ENCODE results near the gene CASQ2. TPM values are rescaled to one million over a fixed set of nuclear protein-coding genes. Genes with fewer than 3 reads are reported as not detected.
A peak's percentile ranks its signal among the peaks of the same experiment; 100 is the strongest.

The CASQ2 gene
- total and polyA plus RNA-seq, 4 donors: 2.8 to 47.9 (median 15.2) TPM

DNA sequence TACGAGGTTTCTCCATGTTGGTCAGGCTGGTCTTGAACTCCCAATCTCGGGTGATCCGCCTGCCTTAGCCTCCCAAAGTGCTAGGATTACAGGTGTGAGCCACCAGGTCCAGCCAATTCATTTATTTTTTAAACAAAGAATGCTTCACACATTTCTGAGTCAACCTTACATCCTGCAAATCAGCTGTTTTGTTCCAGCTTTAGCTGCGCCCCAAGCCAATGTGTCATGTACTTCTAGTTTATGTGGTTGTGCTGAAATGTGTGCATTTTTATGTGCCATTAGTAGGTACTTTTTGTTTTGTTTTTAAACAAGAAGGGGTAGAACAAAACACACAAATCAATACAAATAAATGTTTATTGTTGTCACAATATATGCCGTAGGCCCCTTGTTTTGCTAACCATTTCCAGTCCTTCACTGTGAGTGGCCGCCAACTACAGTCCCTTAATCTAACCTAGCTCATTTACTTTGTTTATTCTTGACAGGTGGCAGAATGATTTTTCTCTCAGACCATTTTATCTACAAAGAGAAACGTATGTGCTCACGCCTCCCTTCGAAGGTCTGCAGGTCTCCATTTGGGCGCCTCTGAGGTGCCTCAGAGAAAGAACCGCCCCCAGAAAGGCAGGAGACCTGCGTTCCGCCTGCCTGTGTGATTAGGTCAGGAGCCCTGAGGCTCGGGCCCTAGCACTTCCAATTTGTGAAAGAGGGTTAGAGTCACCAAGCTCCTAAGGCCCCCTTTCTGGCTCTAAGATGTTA, 2.8 kb upstream of the CASQ2 start:
- no peaks in the 10 kb centered on the region for H3K9me3 ChIP-seq (ENCODE audit: control insufficient read depth, low read length)
- intact Hi-C loops (cut with DNase I): loop anchor here (2.0 to 5.0 kb wide), 3 partner anchors 54 to 164 kb away; no protein-coding TSS in a partner anchor
- no peaks in the 10 kb centered on the region for H3K4me1 ChIP-seq (ENCODE audit: control insufficient read depth in 1 of 2, insufficient read depth in 2 of 2, low read length in 2 of 2)
- no peak for ATAC-seq (ENCODE audit: low FRiP score)
- H3K27ac ChIP-seq (ENCODE audit: low read depth in 1 of 2, low read length in 2 of 2): no peak overlapping the region
- H3K27me3 ChIP-seq (ENCODE audit: control insufficient read depth in 1 of 2, insufficient read depth in 2 of 2, low read length in 1 of 2): peaks cover 0 to 2% of the 10 kb centered on the region in 2 donors
- peak overlapping the region in 1 of 2 donors; percentile 21 for H3K4me3 ChIP-seq (ENCODE audit: low read length in 2 of 2)
- no peaks in the 10 kb centered on the region for H3K36me3 ChIP-seq (ENCODE audit: control insufficient read depth in 1 of 2, insufficient read depth in 2 of 2, low read length in 1 of 2)
- DNase-seq: no peak
- WGBS, 2 donors: 58 to 66% methylated on average over 14 of the region's 14 CpGs

DNA sequence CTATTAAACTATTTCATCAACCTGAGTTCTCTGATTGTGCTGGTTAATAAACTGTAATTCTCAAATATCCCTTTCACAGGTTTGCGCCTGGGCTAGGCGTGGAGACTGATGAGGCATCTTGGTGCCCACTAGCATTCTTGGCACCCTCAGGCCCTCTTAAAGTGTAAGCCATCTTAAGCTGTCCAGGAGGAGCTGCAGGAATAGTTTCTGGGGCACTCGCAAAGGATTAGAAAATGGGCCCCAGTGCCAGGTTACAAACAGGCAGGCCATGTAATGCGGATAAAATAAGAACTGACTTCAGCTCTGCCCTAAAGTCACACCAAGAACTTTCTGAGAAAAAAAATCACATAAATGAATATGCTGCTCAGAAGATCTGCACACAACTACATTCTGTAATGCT, 1.1 kb downstream of the CASQ2 start:
- no peak for DNase-seq
- Histone ChIP-seq H3K4me1 (ENCODE audit: control insufficient read depth in 1 of 2, insufficient read depth in 2 of 2, low read length in 2 of 2) (no peaks in the 10 kb centered on the region), H3K27ac (ENCODE audit: low read depth in 1 of 2, low read length in 2 of 2) (peak overlapping the region in 1 of 2 donors; percentile 47), H3K36me3 (ENCODE audit: control insufficient read depth in 1 of 2, insufficient read depth in 2 of 2, low read length in 1 of 2) (no peaks in the 10 kb centered on the region), H3K27me3 (ENCODE audit: control insufficient read depth in 1 of 2, insufficient read depth in 2 of 2, low read length in 1 of 2) (peaks cover 0 to 2% of the 10 kb centered on the region in 2 donors), H3K4me3 (ENCODE audit: low read length in 2 of 2) (no peak overlapping the region), H3K9me3 (ENCODE audit: control insufficient read depth, low read length) (no peaks in the 10 kb centered on the region)
- WGBS, 2 donors: 47 to 50% methylated on average over 4 of the region's 4 CpGs
- ATAC-seq (ENCODE audit: low FRiP score): peak; percentile 11
- intact Hi-C loops (cut with DNase I): no loop called here

DNA sequence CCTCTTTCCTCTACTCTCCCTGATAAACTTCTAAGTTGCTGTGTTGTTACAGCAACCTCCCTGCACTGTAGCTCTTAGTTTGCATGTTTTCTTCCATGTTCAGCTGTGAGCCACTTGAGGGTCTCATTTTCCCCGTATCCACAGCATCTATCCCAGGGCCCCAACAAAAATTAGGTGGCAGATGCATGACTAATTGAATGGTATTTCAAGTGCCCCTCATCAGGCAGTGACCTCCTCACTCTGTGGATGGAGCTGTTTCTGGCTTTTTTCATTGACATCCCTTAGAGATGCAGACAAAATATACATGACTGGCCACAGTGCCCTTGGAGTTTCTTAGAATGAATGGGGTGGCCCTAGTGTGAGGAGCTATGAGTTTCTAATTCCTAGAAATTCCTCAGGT, 3.4 kb downstream of the CASQ2 start:
- DNase-seq: no peak
- ATAC-seq (ENCODE audit: low FRiP score): no peak
- H3K9me3 ChIP-seq (ENCODE audit: control insufficient read depth, low read length): no peaks in the 10 kb centered on the region
- no peaks in the 10 kb centered on the region for H3K4me1 ChIP-seq (ENCODE audit: control insufficient read depth in 1 of 2, insufficient read depth in 2 of 2, low read length in 2 of 2)
- intact Hi-C loops (cut with DNase I): no loop called here
- H3K27ac ChIP-seq (ENCODE audit: low read depth in 1 of 2, low read length in 2 of 2): no peak overlapping the region
- H3K27me3 ChIP-seq (ENCODE audit: control insufficient read depth in 1 of 2, insufficient read depth in 2 of 2, low read length in 1 of 2): peaks cover 0 to 2% of the 10 kb centered on the region in 2 donors
- no peaks in the 10 kb centered on the region for H3K36me3 ChIP-seq (ENCODE audit: control insufficient read depth in 1 of 2, insufficient read depth in 2 of 2, low read length in 1 of 2)
- WGBS, 2 donors: 0 to 55% methylated on average over 1 of the region's 1 CpG
- H3K4me3 ChIP-seq (ENCODE audit: low read length in 2 of 2): no peak overlapping the region

DNA sequence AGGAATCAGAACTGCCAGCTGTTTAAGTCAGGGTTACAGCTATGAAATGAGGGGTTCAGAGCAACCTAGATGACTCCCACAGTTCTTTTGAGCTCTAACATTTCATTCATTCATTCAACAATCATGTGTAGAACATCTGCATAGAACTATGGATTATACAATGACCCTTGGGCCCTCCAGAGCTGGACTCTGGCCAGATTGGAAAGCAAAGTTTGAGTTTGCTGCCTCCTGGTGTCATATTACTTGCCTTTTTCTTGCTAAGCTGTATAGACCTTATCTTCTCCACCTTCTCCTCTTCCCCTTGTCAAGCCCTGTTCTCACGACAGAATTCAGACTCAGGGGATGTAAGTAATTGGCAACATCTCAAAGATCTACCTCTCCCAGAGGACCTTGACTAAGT, 4.0 kb downstream of the CASQ2 start:
- intact Hi-C loops (cut with DNase I): loop anchor here in 1 of 2 donors (5.0 kb wide), 1 partner anchor 37 kb away; no protein-coding TSS in a partner anchor
- 9 to 10% methylated on average over 1 of the region's 1 CpG for WGBS, 2 donors
- Histone ChIP-seq H3K4me1 (ENCODE audit: control insufficient read depth in 1 of 2, insufficient read depth in 2 of 2, low read length in 2 of 2) (no peaks in the 10 kb centered on the region), H3K4me3 (ENCODE audit: low read length in 2 of 2) (no peak overlapping the region), H3K27ac (ENCODE audit: low read depth in 1 of 2, low read length in 2 of 2) (no peak overlapping the region), H3K9me3 (ENCODE audit: control insufficient read depth, low read length) (no peaks in the 10 kb centered on the region), H3K36me3 (ENCODE audit: control insufficient read depth in 1 of 2, insufficient read depth in 2 of 2, low read length in 1 of 2) (no peaks in the 10 kb centered on the region), H3K27me3 (ENCODE audit: control insufficient read depth in 1 of 2, insufficient read depth in 2 of 2, low read length in 1 of 2) (peaks cover 0 to under 1% of the 10 kb centered on the region in 2 donors)
- ATAC-seq (ENCODE audit: low FRiP score) (no peak), DNase-seq (no peak)

DNA sequence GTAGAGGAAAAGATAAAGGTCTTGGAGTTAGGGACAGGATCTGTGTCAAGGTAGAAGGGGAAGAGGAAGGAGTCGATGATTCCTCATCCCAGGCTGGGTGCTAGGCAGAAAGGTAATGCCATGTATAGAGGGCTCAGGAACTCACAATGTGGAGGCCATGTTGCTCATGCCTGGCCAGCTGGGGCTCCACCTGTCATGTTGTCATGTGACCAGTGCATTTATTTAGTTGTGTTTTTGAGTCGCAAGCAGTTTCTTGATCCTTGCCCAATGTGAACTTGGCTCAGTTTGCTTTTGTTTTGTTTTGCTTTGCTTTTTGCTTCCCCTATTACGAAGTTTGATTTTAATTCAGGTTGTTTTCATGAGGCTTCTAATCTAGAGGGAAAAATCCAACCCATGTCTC, 5.7 kb downstream of the CASQ2 start:
- no peak for ATAC-seq (ENCODE audit: low FRiP score)
- WGBS, 2 donors: 92 to 95% methylated on average over 3 of the region's 3 CpGs
- Histone ChIP-seq H3K27ac (ENCODE audit: low read depth in 1 of 2, low read length in 2 of 2) (no peak overlapping the region), H3K4me3 (ENCODE audit: low read length in 2 of 2) (no peak overlapping the region), H3K4me1 (ENCODE audit: control insufficient read depth in 1 of 2, insufficient read depth in 2 of 2, low read length in 2 of 2) (no peaks in the 10 kb centered on the region), H3K27me3 (ENCODE audit: control insufficient read depth in 1 of 2, insufficient read depth in 2 of 2, low read length in 1 of 2) (no peaks in the 10 kb centered on the region), H3K36me3 (ENCODE audit: control insufficient read depth in 1 of 2, insufficient read depth in 2 of 2, low read length in 1 of 2) (no peaks in the 10 kb centered on the region), H3K9me3 (ENCODE audit: control insufficient read depth, low read length) (no peaks in the 10 kb centered on the region)
- intact Hi-C loops (cut with DNase I): loop anchor here in 1 of 2 donors (5.0 kb wide), 1 partner anchor 35 kb away; no protein-coding TSS in a partner anchor
- no peak for DNase-seq

DNA sequence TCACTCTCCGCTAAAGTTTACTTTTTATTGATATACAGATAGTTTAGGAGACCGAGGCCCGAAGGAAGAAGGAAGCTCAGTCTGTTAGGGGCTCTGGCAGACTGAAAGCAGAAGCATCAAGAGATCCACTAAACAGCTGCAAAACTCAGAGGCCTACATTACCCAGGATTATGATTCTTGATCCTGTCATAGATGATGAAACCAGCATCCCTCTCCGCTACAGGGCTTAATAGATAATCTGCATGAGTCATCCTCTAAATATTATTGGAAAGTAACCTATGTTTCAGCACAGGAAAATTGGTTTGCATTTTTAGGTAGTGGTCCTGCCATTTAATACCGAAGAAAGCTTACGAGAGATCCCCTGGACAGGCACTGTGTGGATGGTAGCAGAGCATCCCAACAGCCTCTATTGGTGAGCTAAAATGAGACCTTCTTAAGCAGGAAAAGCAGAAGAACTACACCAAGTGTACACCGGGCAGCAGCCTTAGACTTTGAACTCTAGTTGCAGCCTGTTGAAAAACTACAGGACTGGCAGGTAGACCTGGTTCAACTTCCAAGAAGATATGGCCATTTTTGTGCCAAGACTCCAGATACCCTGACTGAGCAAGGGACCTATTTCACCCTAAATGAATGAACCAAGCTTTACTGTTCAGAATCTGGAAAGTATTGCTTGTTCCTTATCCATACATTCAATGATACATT, 6.8 kb downstream of the CASQ2 start:
- Histone ChIP-seq H3K36me3 (ENCODE audit: control insufficient read depth in 1 of 2, insufficient read depth in 2 of 2, low read length in 1 of 2) (no peaks in the 10 kb centered on the region), H3K9me3 (ENCODE audit: control insufficient read depth, low read length) (no peaks in the 10 kb centered on the region), H3K4me3 (ENCODE audit: low read length in 2 of 2) (no peak overlapping the region), H3K4me1 (ENCODE audit: control insufficient read depth in 1 of 2, insufficient read depth in 2 of 2, low read length in 2 of 2) (no peaks in the 10 kb centered on the region), H3K27ac (ENCODE audit: low read depth in 1 of 2, low read length in 2 of 2) (no peak overlapping the region), H3K27me3 (ENCODE audit: control insufficient read depth in 1 of 2, insufficient read depth in 2 of 2, low read length in 1 of 2) (no peaks in the 10 kb centered on the region)
- WGBS, 2 donors: 95% methylated on average over 7 of the region's 7 CpGs
- DNase-seq (no peak), ATAC-seq (ENCODE audit: low FRiP score) (no peak)
- intact Hi-C loops (cut with DNase I): loop anchor here in 1 of 2 donors (5.0 kb wide), 1 partner anchor 34 kb away; no protein-coding TSS in a partner anchor

DNA sequence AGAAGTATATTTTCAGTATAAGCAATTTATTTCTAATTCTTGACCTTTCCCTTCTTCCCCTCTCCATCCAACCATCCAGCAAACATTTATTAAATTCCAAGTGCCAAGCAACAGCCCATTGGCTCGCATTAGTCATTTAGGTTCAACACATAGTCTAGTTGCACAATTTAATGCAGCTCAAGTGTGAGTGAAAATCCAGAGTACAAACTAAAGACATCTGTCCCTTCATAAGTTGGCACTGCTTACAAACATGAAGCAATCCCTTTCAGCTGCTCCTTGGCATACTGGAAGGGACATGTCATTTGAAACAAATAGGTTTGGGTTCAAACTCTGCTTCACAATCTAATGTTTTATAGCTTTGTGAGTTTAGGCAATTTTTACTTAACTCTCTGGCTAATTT, 10.7 kb downstream of the CASQ2 start:
- WGBS, 2 donors: 0 to 92% methylated on average over 1 of the region's 1 CpG
- no peak overlapping the region for H3K27ac ChIP-seq (ENCODE audit: low read depth in 1 of 2, low read length in 2 of 2)
- H3K4me3 ChIP-seq (ENCODE audit: low read length in 2 of 2): no peak overlapping the region
- ATAC-seq (ENCODE audit: low FRiP score) (no peak), DNase-seq (no peak)
- H3K36me3 ChIP-seq (ENCODE audit: control insufficient read depth in 1 of 2, insufficient read depth in 2 of 2, low read length in 1 of 2): no peaks in the 10 kb centered on the region
- H3K9me3 ChIP-seq (ENCODE audit: control insufficient read depth, low read length): no peaks in the 10 kb centered on the region
- no peaks in the 10 kb centered on the region for H3K27me3 ChIP-seq (ENCODE audit: control insufficient read depth in 1 of 2, insufficient read depth in 2 of 2, low read length in 1 of 2)
- intact Hi-C loops (cut with DNase I): no loop called here
- H3K4me1 ChIP-seq (ENCODE audit: control insufficient read depth in 1 of 2, insufficient read depth in 2 of 2, low read length in 2 of 2): no peaks in the 10 kb centered on the region

DNA sequence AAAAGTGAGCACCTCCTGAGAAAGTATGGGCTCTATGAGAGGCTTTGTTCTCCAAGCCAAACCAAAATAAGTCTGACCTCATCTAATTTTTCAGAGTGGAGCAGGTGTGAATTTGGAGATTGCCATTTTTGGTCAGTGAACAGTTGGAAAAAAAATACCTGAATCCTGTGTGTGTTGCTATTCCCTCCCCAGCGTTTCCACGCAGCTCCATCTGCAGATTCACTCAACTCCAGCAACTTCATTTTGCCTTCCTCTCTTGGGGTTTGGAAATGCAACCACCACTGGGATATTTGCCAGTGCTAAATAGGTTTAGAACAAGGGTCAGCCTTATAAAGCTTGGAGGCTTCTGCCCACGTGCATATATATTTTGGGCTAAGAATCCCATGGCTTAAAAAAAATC, 11.2 kb downstream of the CASQ2 start:
- no peak for DNase-seq
- Histone ChIP-seq H3K4me1 (ENCODE audit: control insufficient read depth in 1 of 2, insufficient read depth in 2 of 2, low read length in 2 of 2) (no peaks in the 10 kb centered on the region), H3K9me3 (ENCODE audit: control insufficient read depth, low read length) (no peaks in the 10 kb centered on the region), H3K36me3 (ENCODE audit: control insufficient read depth in 1 of 2, insufficient read depth in 2 of 2, low read length in 1 of 2) (no peaks in the 10 kb centered on the region), H3K27me3 (ENCODE audit: control insufficient read depth in 1 of 2, insufficient read depth in 2 of 2, low read length in 1 of 2) (no peaks in the 10 kb centered on the region), H3K4me3 (ENCODE audit: low read length in 2 of 2) (no peak overlapping the region), H3K27ac (ENCODE audit: low read depth in 1 of 2, low read length in 2 of 2) (no peak overlapping the region)
- ATAC-seq (ENCODE audit: low FRiP score): no peak
- intact Hi-C loops (cut with DNase I): no loop called here
- WGBS, 2 donors: 26 to 42% methylated on average over 3 of the region's 3 CpGs
